ENCODE data around the gene BMPR1A.

Gene BMPR1A

DNA sequence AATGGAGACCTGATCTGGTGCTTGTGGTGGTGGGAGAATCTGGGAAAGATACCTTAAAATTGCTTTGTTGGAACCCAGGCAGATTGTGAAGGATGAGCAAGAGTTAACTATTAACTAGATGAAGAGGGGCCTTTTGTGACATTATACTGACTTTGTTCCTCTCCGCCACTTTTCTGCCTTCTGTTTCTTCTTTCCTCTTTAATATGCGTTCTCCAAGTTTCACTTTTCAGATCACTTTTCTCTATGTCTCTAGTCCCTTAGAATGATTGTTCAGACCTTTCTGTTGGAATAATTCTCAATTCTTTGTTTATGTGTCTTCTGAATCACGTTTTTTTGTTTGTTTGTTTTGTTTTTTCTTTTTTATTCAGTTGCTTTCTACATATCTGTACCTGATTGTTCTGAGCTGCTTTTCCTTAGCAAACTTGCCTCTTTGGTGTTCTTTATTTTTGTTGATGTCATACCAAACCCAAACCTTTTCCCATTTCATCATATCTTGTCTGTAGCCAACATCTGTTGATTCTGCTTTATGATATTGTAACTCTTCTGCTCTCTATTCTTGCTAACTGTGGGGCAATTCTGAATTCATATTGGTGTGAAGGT lies 2.8 kb downstream of the BMPR1A start:
- FAIRE-seq (no peak), DNase-seq (ENCODE audit: low spot score) (no peak)

DNA sequence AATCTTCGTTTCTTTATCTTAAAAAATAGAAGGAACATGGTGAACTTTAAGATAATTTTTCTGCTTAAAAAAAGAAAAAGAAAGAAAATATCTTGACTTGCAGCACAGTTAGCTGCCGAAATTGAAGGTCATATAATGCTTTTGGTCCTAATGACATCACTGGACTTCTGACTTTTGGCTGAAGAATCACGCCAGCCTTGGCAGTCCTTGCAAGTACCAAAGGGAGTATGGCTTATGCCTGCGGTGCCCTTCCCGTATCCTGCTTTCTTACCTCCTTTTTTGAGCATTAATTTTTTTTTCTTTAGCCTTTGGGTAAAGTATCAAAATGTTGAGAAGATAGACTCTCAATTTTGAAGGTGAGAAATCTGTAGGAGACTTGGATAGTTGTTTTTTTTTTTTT lies 7.0 kb downstream of the BMPR1A start:
- DNase-seq (ENCODE audit: low spot score) (no peak), FAIRE-seq (no peak)

DNA sequence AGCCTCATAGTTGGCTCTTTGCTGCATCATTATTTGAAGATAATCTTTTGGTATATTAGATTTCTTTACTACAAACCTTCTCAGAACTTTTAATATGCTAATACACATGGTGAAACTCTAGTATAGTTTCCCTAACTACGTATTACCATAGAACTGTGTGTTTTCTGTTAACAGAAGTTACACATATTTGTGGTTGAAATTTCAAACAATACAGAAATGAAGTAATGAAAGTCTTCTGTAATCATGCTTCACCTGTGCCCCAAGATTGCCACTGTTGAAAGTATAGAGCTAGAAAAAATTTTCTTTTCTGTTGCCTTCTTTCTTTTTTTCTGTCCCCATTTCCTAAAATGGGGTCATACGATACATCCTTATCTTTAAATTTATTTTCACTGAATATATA lies 9.1 kb downstream of the BMPR1A start:
- FAIRE-seq: no peak
- DNase-seq (ENCODE audit: low spot score): no peak

DNA sequence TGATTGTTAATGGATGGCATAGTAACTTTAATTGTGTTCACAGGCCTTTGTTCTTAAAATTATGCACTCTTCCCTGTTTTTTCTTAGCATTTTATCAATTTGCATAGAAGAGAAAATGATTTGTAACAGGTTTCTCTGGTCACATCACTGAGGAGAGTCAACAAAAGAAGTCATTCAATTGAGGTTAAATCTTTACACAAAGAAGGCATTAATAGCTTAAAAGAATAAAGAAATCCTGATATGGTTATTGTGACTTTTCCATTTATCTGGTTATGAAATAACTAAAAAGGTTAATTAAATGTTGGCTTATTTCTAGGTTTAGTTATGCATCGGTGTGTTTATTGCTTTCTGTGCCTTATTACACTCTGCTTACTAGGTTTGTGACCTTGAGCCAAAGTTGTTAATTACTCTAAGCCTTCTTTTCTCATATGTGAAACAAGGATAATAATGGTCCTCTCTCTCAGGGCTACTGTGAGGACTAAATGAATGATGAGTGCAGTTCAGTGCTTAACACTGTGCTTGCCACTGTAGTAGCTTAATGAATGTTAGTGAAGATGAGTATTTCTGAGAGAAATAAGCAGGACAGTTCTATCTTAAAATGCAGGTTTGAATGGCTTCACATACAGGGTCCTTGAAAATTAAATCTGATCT lies 12.1 kb downstream of the BMPR1A start:
- DNase-seq (ENCODE audit: low spot score): no peak
- no peak for FAIRE-seq

DNA sequence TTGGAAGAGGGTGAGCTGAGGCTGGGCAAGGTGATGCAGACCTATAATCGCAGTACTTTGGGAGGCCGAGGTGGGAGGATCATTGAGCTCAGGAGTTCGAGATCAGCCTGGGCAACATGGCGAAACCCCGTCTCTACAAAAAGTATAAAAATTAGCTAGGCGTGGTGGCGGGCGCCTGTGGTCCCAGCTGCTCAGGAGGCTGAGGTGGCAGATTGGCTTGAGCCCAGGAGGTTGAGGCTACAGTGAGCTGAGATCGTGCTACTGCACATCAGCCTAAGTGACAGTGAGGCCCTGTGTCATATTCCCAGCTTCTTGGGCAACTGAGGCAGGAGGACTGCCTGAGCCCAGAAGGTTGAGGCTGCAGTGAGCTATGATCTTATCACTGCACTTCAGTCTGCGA lies 13.6 kb downstream of the BMPR1A start:
- FAIRE-seq (no peak), DNase-seq (ENCODE audit: low spot score) (no peak)

DNA sequence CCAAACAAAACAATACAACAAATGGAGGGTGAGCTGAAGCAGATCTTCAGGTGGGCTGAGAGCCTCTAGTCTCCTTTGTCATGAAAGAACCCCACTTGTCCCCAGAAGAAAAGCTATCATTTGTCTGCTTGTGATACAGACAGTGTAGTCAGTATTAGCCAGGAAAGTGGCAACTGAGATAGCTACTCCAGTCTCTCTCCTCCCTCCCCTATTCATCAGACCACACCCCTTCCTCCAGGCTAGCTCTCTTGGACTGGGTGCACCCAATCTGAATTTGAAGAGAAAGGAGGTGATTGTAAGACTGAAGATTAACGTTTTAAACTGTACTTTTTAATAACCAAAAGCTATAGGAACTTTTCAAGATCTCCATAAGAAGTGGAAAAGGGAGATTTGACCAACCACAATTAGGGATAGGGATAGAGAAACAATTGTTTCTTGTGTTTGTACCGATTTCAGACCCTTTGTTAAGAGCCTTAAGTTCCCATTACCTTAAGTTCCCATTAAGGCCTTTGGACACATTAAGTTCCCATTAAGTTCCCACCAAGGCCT lies 14.1 kb downstream of the BMPR1A start:
- FAIRE-seq (no peak), DNase-seq (ENCODE audit: low spot score) (no peak)

GRCh38 chr10:86773498-86773897 lies 17.1 kb downstream of the BMPR1A start:
- DNase-seq (ENCODE audit: low spot score) (no peak), FAIRE-seq (no peak)

GRCh38 chr10:86775056-86775869 lies 18.8 kb downstream of the BMPR1A start:
- DNase-seq (ENCODE audit: low spot score) (peak; percentile 31), FAIRE-seq (peak; percentile 50)

- DNase-seq (ENCODE audit: low spot score): no peak
- FAIRE-seq: no peak
These were observed 19.4 kb downstream of the BMPR1A start for GRCh38 chr10:86775870-86776180.

- DNase-seq (ENCODE audit: low spot score): no peak
These were observed 23.0 kb downstream of the BMPR1A start for GRCh38 chr10:86779220-86780017.

GRCh38 chr10:86782701-86783418 lies 26.4 kb downstream of the BMPR1A start:
- no peak for DNase-seq (ENCODE audit: low spot score)
- no peak for FAIRE-seq

More at GRCh38 chr10:86779220-86780017, 23.0 kb downstream of the BMPR1A start:
- FAIRE-seq: no peak

DNA sequence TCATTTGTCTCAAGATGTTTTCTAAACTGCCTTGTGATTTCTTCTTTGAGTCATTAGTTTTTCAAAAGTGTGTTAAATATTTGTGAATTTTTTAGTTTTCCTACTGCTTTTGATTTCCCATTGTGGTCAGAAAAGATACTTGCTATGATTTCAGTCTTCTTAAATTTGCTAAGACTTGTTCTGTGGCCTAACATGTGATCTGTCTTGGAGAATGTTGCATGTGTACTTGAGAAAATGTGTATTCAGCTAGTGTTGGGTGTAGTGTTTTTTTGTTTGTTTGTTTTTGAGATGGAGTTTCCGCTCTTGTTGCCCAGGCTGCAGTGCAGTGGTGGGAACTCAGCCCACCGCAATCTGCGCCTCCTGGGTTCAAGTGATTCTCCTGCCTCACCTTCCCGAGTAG lies 28.6 kb downstream of the BMPR1A start:
- no peak for FAIRE-seq
- no peak for DNase-seq (ENCODE audit: low spot score)

- DNase-seq (ENCODE audit: low spot score): no peak
- FAIRE-seq: no peak
These were observed 29.5 kb downstream of the BMPR1A start for GRCh38 chr10:86785968-86786367.

- FAIRE-seq (no peak), DNase-seq (ENCODE audit: low spot score) (no peak)
These were observed 29.9 kb downstream of the BMPR1A start for GRCh38 chr10:86786368-86786767.

- DNase-seq (ENCODE audit: low spot score) (no peak), FAIRE-seq (no peak)
These were observed 34.0 kb downstream of the BMPR1A start for GRCh38 chr10:86790394-86790793.

DNA sequence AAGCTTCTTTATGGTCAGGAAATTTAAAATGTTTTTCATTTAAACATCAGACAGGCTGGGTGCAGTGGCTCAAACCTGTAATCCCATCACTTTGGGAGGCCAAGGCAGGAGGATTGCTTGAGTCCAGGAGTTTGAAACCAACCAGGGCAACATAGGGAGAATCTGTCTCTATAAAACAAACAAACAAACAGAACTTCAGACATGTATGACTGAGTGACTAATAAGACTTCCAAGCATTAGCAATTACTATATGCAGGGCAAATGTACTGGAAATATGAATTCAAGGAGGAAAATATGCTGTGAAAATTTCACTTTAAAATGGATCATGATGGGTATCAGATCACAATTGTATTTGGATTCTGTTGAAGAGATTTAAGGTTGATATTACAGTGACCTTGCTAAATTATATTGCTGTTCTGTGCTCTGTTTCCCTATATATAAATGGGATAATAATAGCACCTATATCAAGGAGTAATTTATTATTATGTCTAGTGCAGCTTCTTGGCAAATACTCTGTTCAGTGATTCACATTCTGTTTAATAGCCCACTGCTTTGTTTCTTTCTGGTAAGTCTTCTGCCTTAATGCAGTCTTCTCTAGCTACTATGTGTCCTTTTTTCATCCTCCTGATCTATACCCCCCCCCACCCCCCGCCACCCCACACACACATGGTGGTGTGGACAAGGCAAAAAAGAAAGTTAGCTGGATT lies 36.2 kb downstream of the BMPR1A start:
- FAIRE-seq: no peak
- no peak for DNase-seq (ENCODE audit: low spot score)

- DNase-seq (ENCODE audit: low spot score) (no peak), FAIRE-seq (no peak)
These were observed 37.3 kb downstream of the BMPR1A start for GRCh38 chr10:86793696-86794095.

DNA sequence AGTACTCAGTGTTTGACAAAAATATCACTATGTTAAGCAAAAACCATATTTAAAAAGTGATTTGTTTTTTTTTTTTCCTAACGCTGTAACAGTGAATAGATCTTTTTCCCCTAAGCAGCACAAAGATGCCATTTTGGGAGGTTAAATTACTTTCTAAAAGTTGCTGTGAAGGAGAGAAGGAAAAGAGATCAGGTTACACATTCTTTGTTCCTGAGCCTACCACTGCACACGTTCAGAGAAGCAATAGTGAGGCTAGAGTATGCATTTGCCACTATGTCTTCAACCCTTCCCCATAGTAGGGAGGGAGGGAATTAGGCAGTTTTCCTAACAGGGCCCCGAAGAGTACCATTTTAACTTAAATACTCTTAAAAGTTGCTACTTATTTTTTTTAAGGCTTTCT lies 38.9 kb downstream of the BMPR1A start:
- FAIRE-seq (peak; percentile 80), DNase-seq (ENCODE audit: low spot score) (peak; percentile 24)

GRCh38 chr10:86798025-86798424 lies 41.6 kb downstream of the BMPR1A start:
- FAIRE-seq (no peak), DNase-seq (ENCODE audit: low spot score) (no peak)

GRCh38 chr10:86798611-86799010 lies 42.2 kb downstream of the BMPR1A start:
- FAIRE-seq (no peak), DNase-seq (ENCODE audit: low spot score) (no peak)
